Measurements from ENCODE around the gene DYNC1H1.
"Not testable (repeated sequence)": the region's sequence is repeated elsewhere in the genome, so short reads cannot be mapped to it uniquely, and the experiment has no call there.

Gene DYNC1H1

DNA sequence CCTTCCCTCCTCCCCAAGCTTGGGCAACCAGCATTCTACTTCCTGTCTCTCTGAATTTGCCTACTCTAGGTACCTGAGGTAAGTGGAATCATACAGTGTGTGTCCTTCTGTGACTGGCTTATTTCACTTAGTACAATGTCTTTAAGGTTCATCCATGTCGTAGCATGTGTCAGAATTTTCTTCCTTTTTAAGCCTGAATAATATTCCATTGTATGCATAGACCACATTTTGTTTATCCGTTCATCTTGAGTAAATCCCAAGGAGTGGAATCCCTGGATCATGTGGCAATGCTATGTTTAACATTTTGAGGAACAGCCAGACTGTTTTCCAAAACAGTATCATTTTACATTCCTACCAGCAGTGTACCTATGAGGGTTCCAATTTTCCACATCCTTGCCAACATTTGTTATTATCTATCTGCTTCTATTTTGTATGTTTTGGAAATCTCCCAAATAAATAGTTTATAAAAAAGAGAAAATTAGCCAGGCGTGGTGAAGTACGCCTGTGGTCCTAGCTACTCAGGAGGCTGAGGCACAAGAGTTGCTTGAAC lies 110.1 kb downstream of the DYNC1H1 start:
- no peak for DNase-seq

- DNase-seq, result no peak
Measured at GRCh38 chr14:102075155-102075554, 110.8 kb downstream of the DYNC1H1 start.

GRCh38 chr14:102077382-102077709 lies 113.0 kb downstream of the DYNC1H1 start:
- DNase-seq, result no peak

DNA sequence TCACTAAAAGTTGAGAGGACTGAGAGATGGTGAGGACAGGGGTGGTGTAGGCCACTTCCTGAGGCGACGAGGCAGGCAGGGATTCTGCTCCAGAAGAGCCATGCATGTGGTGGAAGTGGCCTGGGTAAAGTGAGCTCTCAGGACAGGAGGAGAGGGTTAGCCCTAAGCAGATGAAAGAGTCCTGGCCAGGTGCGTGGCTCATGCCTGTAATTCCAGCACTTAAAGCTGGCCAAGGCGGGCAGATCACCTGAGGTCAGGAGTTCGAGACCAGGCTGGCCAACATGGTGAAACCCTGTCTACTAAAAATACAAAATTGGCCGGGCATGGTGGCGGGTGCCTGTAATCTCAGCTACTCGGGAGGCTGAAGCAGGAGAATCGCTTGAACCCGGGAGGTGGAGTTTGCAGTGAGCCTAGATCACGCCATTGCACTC lies 114.0 kb downstream of the DYNC1H1 start:
- not testable (repeated sequence) for DNase-seq

- no peak for DNase-seq
Measured at GRCh38 chr14:102078831-102079699, 114.7 kb downstream of the DYNC1H1 start.

GRCh38 chr14:102079700-102079979 lies 115.3 kb downstream of the DYNC1H1 start:
- DNase-seq, result no peak

DNA sequence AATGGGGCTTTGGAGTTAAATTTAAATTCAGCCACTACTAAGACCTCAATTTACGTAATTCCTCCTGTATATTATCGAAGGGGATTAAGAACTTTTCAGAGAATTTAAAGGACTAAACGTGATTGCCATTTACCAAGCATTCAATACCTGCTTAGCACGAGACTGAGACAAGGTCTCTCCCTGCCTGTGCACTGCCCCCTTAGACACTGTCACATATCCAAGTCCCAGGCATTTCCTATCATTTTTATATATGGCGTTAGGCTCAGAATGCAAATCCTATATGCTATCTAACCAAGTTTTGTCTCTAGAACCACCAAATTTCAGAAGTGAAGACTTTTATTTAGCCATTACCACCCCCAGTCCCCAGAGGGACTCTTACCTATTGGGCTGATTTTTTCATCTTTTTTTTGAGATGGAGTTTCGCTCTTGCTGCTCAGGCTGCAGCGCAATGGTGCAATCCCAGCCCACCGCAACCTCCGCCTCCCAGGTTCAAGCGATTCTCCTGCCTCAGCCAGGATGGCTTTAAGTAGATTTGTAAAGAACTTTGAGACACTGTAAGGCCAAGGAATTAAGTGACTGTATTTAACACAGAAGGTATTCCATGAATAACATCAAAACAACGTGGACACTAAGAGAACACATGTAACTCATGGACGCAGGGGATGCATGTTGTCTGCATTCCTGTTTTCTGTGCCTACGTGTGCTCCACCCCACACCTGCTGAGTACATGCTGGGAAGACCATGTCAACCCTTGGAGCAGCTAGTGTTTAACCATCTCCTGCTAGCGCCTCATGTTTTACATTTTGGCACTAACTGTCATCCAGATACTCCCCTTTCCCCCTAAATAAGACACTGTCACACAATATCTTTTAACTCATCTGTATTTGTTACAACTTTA lies 116.1 kb downstream of the DYNC1H1 start:
- no peak for DNase-seq

DNA sequence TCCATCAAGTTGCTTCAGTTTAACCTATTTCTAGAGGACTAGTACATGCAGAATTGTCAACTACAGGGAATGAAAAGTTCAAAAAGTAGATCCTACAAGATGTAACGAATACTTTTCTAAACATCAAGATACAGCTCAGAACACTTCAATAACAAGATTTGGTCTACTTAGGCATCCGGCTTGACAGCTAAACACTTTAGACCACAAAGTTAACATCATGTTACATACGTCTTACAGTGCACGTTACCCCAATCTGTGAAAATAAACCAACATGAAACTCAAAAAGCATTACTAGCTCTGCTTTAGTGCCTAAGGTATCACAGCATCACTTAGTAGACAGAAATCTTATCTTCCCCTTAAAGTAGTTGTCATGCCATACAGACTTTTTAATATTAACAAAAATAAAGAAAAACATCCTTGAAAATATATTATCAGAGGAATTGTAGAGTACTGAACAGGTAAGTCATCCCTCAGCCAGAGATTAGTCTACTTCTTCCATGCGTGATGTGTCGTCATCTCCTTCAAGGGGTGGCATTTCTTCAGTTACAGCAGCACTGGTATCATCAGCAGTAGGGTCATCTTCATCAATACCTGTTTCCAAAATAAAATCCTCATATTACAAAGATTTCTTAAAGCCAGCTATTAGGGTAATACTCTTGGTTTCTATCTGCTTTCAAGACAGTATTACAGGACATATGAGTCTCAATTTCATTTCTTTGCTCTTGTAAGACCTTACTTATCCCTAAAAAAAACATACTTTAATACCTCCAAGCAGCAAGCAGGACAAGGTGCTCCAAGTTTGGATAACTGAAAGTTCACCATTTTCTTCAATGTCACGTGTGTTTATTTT lies 117.1 kb downstream of the DYNC1H1 start:
- DNase-seq, result no peak

- DNase-seq, result not testable (repeated sequence)
Measured at GRCh38 chr14:102084522-102084921, 120.1 kb downstream of the DYNC1H1 start.

DNA sequence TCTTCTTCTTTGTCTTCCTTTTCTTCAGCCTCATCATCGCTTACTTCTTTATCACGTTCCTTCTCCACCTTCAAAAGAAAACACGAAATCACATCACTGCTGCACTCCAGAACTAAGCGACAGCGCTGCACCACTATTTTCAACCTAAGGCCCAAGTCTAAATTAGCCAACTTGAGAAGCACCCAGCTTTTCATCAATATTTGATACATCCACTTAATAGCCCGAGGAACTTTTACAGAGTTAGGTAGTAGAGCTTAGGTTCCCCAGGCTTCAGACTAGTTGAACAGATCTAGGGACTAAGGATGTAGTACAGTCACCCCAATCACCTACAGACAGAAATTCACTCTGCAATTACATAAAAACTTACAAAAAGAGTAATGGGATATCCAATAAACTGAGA lies 120.6 kb downstream of the DYNC1H1 start:
- no peak for DNase-seq

DNA sequence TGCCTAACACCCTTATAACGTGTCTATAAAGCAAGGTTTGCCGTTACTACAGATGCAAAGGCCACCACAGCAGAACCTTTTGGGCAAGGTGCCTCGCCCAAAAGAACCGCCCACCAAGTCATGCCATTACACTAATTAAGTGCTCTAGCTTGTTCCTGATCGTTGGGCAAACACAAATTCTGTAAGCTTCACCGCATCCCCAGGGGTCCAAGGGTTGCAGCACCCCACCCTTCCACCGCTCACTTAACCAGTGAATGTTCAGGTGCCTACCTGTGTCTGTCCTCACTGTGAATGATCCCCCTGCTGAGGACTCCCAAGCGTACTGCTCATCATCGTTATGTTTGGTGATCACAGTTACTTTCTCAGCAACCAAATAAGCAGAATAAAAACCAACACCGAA lies 121.1 kb downstream of the DYNC1H1 start:
- DNase-seq, result no peak

DNA sequence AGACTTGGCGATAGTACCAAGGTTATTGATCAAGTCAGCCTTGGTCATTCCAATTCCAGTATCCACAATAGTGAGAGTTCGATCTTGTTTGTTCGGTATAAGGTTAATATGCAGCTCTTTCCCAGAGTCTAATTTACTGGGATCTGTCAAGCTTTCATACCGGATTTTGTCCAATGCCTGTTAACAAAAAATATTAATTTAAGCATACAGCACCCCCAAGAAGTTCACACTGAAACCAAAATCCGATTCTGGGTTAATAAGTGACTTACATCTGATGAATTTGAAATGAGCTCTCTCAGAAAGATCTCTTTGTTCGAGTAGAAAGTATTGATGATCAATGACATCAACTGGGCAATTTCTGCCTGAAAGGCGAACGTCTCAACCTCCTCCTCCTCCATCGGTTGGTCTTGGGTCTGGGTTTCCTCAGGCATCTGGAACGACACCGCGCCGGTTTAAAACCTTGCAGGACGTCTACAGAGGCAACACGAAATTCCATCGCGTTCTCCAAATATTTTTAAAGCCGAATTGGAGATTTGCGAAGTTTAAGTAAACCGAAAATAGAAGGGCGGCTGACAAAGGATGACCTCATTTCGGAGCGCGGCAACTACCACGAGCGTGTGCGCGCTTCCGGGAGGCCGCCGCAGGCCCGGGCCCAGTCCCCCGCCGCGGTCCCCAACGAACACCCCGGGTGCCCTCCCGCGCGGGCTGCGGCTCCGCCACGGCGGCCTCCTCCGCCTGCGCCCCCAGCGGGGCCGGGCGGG lies 121.8 kb downstream of the DYNC1H1 start:
- DNase-seq, result peak; percentile 10

GRCh38 chr14:102086709-102086971 lies 122.3 kb downstream of the DYNC1H1 start:
- no peak for DNase-seq

DNA sequence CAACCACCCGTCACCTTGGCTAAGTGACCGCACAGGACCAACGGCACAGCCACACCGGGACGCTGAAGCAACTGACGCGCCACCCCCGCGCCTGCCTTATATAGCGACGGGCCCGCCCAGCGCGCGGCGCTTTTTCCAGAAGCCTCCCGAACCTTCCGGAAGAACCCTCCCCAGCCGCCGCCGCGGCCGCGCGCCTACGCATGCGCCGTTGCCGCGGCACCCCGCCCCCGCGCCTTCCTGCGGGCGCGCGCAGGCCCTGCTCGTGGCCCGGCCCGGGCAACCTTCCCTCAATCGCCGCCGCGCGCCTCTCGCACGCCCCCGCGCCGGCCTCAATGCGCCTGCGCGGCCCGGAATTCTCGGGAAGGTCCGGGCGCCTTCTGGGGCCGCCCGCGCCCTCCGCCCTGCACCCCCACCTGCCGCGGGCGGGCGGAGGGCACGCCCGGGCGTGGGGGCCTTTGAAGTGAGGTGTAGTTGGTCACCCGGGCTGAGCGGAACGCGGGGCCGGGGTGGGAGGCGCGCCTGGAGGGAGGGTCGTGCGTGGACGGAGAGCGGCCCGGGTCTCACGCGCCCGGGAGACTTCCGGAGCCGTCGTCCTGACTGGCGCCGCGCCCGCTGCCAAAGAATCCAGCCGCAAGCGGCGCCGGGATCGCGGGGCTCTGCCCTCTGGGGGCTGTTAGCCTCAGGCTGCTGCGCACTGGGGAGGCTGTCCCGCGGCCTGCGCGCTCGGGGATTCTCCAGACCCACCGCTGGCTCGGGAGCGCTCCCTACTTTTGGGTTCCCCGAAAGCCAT lies 122.8 kb downstream of the DYNC1H1 start, which contains the start of gene HSP90AA1:
Gene HSP90AA1, minus strand, starts transcription at position 73 of the 790 bp plus-strand sequence. CDS start 666 bp downstream, outside the sequence.
- DNase-seq, result peak; percentile 89

GRCh38 chr14:102087762-102088011 lies 123.3 kb downstream of the DYNC1H1 start:
- DNase-seq, result no peak

DNA sequence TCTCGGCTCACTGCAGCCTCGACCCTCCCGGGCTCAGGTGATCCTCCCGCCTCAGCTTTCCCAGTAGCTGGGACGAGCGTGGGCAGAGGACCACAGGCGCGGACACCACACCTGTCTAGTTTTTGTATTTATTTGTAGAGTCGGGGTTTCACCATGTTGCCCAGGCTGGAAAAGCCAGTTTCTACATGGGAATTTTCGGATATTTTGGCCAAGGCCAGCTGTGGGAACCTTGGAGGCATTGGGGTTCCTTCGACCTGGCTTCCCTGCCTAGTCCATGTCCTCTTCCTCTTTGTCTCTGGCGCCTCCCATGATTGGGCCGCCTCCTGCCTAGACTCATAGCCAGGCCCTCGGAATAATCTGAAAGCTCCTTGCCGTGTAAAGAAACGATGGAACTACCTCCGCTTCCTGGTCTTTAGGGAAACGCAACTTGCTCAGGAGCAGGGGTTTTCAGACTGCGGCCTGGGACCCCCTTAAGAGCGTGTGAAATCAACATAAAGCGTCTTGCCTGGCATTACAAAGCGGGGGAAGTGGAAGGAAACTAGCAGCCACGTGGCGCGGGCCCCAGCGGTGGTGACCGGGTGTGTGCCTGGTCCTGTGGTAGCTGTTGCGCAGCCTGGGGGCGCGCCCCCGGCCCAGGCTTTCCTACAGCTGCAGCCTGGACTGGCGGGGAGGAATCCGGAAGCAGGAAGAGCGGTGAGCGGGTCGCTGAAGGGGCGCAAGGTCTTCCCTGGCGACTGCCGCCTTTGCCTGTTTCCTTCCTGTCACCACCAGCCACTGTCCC lies 123.8 kb downstream of the DYNC1H1 start:
- DNase-seq, result no peak

- DNase-seq, result no peak
Measured at GRCh38 chr14:102089621-102090343, 125.4 kb downstream of the DYNC1H1 start.

DNA sequence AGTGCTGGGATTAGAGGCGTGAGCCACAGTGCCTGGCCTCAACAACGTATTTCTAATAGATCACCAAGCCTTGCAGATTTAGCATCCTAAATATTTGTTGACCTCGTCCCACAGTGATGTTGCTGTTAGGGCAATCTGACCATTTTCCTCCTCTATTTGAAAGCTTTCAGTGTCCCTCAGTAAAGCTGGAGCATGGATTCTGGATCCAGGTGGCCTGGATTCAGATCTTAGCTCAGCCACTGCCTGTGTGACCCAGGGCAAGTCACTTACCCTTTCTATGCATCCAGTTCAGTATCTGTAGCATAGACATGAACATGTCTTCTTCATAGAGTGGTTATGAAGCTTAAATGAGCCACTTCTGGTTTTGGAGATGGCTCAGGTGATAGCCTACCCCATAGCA lies 126.3 kb downstream of the DYNC1H1 start:
- DNase-seq, result no peak

- no peak for DNase-seq
Measured at GRCh38 chr14:102092806-102093205, 128.4 kb downstream of the DYNC1H1 start.

DNA sequence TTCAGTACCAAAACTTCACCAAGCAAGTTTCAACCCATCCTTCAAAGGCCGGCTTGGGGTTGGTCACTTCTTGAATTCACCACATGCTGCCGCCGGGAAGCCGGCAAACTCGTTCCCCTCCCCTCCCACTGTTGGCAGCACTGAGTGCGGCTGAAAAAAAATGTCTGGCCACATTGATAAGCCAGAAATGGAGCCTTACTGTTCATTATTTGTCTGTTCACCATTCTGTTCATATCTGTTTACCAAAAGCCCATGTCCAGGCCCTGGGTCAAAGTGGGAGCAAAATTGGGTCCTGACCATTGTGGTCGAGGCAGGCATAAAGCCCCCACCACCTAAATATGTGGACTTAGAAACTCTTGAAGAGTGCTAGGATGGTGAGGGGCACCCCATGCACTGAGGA lies 129.7 kb downstream of the DYNC1H1 start:
- DNase-seq, result no peak
